ENCODE results near the gene HORMAD2.
A peak's percentile ranks its signal among the peaks of the same experiment; 100 is the strongest.

The HORMAD2 gene

DNA sequence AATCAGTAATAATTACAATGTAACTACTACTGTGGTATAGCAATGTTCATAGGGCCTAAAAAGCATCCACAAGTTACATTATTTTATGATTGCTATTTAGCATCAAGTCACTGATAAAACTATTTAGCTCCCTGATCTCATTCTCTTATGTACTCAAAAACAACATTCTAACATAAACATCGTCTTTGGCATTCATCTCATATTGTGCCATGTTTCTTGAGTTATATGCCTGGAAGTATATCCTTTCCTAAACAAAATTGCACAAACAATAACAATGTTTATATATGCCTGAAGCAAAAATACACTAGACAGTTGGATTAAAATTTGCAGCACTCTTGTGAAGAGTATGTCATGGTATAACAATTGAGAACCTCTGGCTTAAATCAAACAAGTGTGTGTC lies 34.1 kb downstream of the HORMAD2 start:
- no peak for DNase-seq

DNA sequence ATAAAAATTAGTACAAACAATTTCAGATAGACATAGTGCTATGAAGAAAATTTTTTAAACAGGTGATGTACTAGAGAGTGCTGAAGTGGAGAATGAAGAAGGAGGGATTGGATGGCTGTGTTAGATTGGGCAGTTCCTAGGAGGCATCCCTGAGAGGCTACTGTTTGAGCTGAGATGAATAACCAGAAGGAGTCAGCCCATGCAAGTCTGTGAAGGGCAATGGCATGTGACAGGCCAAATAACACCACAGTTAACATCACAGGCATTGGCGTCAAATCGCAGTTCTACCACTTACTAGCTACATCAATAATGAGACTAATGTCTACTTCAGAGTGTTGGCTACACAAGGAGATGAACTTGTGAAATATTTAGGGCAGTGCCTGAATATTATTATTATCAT lies 35.4 kb downstream of the HORMAD2 start:
- DNase-seq, result no peak

DNA sequence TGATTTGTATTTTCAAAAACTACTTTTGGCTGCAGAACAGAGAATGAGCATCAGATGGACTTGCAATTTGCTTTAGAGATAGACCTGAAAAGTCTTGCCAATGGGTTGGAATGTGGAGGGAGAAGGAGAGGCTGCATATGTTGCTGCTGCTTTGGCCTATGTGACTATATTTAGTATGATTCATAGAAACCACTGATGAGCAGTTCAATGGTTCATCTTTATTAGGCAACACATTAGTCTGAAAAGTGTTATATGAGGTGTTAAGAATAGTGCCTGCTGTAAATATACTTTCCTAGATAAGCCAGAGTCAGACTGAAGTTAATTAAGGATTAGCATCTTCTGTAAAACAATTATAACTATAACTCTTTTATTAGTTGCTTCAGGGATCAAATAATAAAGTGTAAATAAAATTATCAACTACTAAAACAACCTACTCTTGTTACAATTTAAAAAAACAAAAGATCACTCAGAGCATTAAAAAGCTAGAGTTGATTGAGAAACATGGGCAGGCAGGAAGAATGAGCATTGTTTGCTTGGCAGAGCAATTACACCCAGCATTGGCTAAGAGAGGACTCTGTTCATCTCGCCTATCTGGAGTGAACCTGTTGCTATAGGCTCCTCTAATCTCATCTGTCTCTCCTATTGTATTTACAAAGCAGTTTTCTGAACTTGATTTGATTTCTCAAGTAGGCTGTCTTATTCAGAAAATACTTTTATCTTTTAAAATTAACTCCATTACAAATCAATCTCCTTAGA lies 36.3 kb downstream of the HORMAD2 start:
- no peak for DNase-seq

DNA sequence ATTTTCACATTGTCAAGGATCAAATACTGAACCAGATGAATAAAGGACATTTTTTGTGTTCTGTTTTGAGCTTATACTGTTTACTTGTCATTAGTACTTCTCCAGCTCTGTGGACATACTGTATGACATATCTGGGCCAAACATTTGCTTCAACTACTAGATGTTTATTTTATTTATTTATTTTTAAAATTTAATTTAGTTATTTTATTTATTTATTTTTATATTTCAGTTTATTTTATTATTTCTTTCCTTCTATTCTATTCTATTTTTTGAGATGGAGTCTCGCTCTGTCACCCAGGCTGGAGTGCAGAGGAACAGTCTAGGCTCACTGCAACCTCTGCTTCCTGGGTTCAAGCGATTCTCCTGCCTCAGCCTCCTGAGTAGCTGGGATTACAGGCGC lies 37.0 kb downstream of the HORMAD2 start:
- DNase-seq, result no peak

DNA sequence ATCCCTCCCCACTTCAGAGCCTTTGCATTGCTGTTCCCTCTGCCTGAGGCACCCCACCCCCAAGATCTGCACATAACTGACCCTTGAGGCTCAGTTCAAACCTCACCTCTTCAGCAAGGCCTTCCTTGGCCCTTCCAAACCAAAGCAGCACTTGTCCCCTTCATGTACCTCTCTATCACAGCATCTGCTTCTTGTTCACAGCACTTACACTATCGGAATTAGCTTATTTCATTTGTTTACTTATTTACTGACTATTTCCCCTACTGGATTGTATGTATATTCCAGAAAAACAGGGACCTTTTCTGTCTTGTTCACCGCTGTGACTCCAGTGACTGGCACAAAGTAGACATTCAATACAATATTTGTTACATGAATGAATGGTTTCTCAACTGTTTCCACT lies 38.0 kb downstream of the HORMAD2 start:
- no peak for DNase-seq

DNA sequence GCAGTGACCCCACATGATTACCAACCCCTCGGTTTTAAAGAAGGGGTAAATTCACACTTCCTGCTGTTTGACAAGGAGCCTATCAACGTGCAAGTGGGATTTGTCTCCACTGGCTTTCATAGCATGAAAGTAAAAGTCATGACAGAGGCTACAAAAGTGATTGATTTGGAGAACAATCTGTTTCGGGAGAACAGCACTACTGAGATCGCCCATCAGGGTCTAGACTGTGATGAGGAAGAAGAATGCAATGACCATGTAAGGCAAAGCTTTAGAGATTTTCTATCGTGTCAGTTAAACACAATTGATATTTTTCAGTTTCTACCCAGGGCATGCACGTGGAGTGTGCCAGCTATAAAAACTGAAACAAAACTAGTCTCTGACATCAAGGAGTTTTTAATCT lies 41.7 kb downstream of the HORMAD2 start:
- DNase-seq, result no peak

DNA sequence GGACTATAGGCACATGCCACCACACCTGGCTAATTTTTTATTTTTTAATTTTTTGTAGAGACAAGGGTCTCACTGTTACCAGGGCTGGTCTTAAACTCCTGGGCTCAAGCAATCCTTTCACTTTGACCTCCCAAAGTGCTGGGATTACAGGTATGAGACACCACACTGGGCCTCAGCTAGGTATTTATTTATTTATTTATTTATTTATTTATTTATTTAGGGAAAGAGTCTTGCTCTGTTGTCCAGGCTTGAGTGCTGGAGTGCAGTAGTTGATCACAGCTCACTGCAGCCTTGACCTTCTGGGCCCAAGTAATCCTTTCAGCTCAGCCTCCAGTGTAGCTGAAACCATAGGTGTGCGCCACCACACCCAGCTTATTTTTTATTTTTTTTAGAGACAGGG lies 43.2 kb downstream of the HORMAD2 start:
- no peak for DNase-seq

DNA sequence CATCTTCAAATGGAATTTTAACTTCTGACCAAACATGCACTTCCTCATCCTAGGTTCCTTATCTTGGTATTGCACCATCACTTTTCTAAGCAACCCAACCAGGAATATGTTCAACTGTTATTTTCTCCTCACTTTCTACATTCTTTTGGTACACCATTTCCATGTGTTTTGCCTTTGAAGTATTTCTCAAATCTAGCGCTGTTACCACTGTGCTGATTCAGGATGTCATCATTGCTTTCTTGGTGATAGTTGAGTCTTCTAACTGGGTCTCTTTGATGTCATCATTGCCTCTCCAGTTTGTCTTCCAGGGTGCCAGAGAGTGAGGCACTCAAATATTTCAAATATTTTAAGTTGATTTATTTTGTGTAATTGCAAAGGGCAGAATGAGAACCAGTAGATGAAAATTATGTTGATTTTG lies 47.5 kb downstream of the HORMAD2 start:
- DNase-seq, result no peak

DNA sequence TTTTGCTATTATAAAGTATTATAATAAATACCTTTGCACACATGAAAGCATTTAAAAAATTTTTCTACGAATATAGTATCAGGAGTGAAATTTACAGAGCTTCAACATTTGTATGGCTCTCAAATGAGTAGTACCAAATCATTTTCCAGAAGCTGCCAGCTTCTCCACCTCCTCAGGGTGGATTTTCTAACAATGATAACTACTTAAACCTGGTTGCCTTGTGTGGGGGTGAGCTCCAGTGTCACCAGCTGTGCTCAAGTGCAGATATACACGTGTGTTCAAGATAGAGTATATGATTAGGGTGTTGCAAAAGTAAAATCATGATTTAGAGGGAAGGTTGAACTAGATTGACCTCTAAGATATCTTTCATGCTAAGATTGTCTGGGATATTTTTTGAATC lies 48.2 kb downstream of the HORMAD2 start:
- DNase-seq, result no peak

DNA sequence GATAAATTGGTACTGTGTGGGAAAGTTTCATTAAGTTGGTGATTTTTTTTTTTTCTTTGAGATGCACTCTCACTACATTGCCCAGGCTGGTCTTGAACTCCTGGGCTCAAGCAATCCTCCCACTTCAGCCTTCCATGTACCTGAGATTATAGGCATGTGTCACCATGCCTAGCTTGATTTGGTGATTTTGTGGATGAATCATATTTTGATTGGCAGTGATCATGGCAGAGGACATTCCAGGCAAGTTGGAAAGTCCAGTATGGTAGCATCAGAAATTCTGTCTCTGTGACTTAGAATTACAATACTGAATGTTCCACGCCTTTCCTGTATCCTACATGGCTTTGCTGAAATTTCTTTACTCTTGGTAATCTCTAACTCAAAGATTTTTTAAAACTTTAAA lies 49.4 kb downstream of the HORMAD2 start:
- DNase-seq, result no peak

DNA sequence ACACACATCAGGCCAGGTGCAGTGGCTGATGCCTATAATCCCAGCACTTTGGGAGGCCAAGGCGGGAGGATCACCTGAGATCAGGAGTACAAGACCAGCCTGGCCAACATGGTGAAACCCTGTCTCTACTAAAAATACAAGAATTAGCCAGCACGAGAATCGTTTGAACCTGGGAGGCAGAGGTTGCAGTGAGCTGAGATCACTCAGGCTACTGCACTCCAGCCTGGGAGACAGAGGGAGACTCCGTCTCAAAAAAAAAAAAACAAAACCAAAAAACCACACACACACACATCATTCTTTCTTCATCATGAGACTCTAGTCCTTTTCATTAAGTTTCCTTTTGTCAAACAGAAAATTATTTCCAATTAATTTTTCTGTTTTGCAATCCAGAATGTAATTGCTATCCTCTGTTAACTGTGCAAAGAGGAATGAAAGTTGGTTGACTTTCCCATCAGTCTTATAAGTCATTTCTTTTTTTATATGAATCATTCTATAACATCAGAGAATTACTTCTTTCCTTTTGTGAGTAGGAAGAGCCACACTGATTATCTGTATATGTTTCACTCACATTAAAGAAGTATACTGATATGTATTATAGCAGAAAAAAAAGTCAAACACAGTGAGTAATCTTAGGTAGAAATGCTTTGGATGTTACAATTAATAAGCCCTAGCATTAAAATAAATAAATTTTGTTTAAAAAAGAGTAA lies 52.2 kb downstream of the HORMAD2 start:
- DNase-seq, result no peak

DNA sequence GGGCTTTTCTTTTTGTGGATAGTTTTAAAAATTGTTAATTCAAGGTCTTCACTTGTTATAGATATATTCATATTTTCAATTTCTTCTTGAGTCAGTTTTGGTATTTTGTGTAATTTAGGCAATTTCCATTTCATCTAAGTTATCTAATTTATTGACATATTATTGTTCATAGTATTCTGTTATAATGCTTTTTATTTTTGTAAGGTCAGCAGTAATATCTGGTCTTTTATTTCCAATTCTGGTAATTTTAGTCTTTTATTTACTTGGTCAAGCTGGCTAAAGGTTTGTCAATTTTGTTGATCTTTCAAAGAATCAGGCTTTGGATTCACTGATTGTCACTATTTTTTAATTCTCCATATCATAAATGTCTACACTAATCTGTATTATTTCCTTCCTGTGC lies 60.1 kb downstream of the HORMAD2 start:
- DNase-seq, result no peak

DNA sequence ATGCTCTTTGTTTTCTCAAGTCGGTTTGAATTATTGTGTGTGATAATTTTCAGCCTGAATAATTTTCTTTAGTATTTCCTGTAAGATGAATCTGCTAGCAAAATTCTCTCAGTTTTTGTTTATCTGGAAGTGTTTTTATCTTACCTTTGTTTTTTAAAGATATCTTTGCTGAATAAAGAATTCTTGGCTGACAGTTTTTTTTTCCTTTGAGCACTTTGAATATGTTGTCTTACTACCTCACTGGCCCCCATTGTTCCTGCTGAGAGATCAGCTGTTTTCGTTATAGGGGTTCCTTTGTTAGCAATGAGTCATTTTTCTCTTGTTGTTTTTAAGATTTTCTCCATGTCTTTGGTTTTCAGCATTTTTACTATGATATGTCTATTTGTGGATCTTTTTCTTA lies 63.0 kb downstream of the HORMAD2 start:
- DNase-seq, result no peak

DNA sequence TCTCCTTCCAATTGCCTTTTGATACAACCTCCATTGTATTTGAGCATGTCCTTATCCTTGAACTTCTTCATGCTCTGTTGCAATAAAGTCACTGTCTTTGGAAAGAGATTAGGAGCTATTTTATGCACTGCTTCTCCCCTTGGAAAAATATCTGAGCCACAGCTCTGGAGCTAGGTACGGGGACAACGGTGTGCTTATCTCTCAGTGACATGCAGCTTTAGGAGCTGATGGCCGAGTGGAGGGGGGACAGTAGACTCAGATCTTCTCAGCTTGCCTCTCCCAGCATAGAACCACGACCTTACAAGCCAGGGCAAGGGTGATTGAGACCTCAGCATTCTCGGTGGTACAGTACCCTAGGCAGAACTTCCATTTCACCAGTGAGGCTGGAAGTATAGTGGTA lies 64.1 kb downstream of the HORMAD2 start:
- no peak for DNase-seq

DNA sequence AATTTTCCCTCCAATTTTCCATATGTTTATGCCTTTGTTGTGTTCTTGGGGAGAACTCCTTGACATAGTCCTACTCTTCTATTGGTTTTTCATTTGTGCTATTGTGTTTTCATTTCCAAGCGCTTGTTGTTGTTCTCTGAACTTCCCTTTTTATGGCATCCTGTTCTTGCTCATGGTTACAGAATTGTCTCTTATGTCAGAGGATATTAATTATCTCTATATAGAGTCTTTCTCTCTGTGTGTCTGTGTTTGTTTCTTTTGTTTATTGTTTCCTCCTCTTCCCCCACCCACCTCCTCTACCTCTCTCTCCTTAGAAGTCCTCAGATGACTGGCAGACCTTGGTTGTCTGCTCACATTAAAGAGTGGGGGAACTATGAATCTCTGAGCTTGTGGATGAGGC lies 69.9 kb downstream of the HORMAD2 start:
- DNase-seq, result no peak

DNA sequence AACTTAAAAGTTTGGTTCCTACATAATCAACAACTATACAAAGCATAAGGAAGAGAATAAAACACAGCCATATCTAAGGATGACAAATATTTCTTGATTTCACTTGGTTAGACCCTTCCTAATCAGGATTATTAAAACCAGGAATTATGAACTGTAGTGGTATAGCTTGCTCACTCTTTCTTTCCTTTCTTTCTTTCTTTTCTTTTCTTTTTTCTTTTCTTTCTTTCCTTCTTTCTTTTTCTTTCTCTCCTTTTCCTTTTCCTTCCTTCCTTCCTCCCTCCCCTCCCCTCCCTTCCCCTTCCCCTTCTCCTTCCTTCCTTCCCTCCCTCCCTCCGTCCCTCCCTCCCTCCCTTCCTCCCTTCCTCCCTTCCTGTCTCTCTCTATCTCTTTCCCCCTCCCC lies 78.0 kb downstream of the HORMAD2 start:
- no peak for DNase-seq

DNA sequence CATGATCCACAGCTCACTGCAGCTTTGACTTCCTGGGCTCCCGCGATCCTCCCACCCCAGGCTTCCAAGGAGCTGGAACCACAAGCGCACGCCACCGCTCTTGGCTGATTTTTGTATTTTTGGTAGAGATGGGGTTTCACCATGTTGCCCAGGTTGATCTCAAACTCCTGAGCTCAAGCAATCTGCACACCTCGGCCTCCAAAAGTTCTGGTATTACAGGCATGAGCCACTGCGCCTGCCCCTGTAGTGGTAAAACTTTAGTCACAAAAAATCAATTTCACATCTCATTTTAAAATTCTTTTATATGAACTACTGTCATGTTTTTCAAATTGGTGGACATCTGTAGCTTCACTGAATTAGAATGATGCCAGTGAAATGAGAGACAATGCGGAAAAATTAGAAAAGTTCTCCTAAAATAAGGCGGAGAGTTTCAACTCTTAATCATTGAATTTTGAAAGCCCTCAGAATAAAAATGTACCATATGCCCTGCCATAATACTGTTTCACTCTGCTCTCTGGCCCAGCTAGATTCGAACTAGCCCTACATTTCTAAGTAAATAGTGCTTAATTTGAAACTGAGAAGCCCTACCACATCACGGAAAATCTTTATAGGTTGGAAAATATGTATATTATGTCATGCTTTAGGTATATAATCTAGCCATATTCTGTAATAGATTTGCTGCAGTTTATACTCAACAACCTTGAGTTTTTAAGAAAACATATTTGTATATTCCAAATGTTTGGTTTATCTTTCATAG lies 78.7 kb downstream of the HORMAD2 start:
- peak; percentile 45 for DNase-seq

DNA sequence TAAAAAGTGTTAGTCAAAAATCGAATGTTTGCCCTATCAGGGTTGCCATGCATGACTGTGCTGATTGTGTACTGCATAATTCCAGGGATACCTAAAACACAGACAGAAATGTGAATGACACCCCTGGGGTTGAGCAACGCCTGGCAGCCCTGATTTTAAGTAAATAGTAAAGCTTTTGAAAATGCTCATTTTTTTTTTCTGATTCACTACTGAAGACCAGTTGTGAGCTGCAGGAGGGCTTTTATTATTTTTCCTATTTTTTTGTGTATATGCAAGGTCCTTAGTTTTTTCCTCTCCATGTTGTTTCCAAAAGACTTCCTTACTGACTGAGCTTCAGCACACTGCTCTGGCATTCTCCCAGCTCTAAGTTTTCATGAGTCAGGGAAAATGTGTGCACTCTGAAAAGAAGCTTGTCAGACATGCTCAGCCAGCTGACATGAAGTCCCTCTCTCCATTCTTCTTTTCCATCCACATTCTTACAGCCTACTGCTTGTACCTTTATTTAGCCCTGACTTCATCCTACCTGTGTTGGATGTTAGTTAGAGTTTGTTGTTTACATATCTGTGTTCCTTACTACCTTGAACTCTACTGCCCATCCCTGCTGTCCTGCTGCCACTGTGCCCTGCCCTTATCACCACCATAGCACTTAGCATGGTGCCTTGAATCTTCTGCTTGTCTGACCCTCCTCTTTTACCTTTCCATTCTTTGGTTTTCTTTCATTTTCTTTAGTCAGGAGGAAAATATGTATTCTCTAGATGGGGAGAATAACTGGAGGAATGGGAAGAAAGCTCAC lies 79.5 kb downstream of the HORMAD2 start:
- no peak for DNase-seq

DNA sequence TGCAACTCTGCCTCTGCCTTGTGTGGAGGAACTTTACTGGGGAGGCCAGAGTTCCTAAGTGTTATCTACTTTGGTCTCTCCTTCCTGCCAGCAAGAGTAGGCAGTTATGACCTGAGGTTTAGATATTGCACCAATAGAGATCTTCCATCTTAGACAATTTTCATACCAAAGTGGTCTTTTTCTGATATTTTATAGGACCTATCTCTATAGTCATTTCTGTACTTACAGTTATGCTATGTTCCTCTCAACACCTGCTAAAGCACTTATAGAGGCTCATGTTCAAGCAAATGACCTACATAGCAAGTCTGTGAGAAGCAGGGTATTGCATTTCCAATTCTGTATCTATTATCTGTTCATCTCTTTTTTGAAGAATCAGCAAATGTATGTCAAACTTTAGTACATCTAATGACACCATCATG lies 80.8 kb downstream of the HORMAD2 start:
- DNase-seq, result no peak

DNA sequence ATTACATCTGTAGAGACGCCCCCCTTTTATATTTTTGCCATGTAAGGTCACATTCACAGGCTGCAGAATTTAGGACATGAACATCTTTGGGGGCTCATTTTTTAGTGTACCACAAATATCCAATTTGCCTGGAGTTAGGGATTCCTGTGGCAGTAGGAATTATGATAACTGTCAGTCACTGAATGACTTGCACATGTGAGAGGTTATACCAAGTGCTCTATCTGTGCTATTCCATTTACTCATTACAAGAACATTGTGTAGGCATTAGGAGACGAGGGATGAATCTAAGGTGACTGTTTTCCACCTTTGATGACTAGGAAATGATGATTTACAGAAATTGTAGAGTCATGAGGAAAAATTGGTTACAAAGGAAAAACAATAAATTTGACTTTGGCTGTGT lies 87.0 kb downstream of the HORMAD2 start:
- no peak for DNase-seq

DNA sequence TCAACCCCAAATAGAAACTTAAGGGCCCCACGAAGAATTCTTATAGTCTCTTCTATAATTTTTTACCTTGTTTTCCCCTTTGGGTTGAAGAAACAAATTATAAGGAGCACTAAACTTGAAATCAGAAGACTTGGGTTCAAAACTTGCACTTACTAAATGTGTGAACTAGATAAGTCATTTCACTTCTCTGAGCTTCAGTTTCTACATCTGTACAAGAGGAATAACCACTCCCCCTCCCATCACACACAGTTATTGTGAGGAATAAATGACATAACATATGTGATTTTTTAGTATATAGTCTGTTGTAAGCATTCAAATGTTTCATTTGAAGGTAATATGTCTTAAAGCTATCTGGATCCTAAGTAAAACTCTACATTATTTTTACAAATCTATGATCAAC lies 87.5 kb downstream of the HORMAD2 start:
- no peak for DNase-seq

DNA sequence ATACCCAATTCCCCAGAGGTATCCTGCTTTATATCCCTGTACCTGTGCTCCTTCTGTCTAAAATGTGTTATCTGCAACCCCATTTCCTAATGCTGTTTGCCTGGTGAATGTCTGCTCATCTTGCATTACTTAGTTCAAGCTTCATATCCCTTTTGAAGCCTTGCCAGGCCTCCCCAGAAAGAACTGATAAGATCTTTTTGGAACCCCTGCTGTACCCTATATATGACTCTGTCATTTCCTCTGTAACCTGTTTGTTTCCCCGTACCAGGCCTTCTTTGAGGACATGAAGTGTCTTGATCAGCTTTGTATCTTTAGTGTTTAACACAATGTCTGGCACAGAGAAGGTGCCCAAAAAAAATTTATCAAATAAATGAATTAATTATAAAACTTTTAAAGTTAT lies 88.7 kb downstream of the HORMAD2 start:
- DNase-seq, result no peak

DNA sequence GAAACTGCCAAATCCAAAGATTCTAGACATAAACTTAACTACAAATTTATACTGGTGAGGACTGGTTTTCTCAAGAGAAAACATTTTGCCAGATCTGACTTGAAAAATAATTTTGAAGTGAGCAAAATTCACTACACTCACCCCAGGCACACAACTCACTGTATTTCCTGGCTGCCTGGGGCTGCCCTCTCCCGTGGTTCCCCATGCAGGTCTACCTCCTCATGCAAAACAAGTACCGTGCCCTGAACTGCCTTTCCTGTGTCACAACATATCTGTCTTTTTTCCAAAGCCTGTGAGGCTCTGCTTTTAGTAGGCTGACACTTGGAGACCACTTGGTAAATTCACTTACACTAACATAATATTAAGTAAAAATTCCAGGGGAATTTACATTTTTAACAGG lies 89.9 kb downstream of the HORMAD2 start:
- DNase-seq, result no peak
